ENCODE results near the gene POT1.

POT1 gene

DNA sequence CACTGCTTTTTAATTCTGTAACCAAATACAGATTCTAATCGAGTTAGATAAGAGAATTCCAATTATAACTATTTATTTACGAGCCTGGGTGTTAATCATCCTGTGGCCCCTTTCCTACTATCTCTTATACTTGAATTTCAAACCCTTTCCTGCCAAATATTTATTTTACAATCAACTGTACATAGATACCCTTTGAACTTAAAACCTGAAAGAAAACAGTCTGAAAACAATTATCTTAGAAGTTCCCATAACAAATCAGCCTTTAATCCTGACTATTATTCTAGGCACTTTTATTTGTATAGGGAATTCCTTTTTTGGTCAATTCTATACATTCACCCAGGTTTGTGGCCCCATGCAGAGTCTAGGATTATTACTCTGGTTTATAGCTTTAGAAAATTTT is 153.5 kb downstream of the POT1 start:
- no peak for DNase-seq (ENCODE audit: low read depth)
- in situ Hi-C loops (cut with HindIII; ENCODE audit: low sequenced_read_pairs) = loop anchor here (10.0 kb wide), 1 partner anchor 621 kb away; no protein-coding TSS in a partner anchor

GRCh38 chr7:124775422-124775821 is 154.2 kb downstream of the POT1 start:
- TF ChIP-seq CTCF (IDR thresholded peaks at IDR 0.05; ENCODE audit: low read depth, low read length, missing control alignments) = no peak
- H3K4me3 ChIP-seq (ENCODE audit: low read depth, low read length) = no peak overlapping the region
- no peak for DNase-seq (ENCODE audit: low read depth)
- in situ Hi-C loops (cut with HindIII; ENCODE audit: low sequenced_read_pairs) = loop anchor here (10.0 kb wide), 1 partner anchor 621 kb away; no protein-coding TSS in a partner anchor

More for the DNA sequence above, 153.5 kb downstream of the POT1 start:
- no peak overlapping the region for H3K4me3 ChIP-seq (ENCODE audit: low read depth, low read length)
- no peak for TF ChIP-seq CTCF (IDR thresholded peaks at IDR 0.05; ENCODE audit: low read depth, low read length, missing control alignments)

- TF ChIP-seq CTCF (IDR thresholded peaks at IDR 0.05; ENCODE audit: low read depth, low read length, missing control alignments) = no peak
- in situ Hi-C loops (cut with HindIII; ENCODE audit: low sequenced_read_pairs) = loop anchor here (10.0 kb wide), 1 partner anchor 619 kb away; no protein-coding TSS in a partner anchor
Observed at GRCh38 chr7:124773938-124774337, 155.7 kb downstream of the POT1 start.

GRCh38 chr7:124773339-124773738 is 156.3 kb downstream of the POT1 start:
- no peak for TF ChIP-seq CTCF (IDR thresholded peaks at IDR 0.05; ENCODE audit: low read depth, low read length, missing control alignments)
- in situ Hi-C loops (cut with HindIII; ENCODE audit: low sequenced_read_pairs) = loop anchor here (10.0 kb wide), 1 partner anchor 619 kb away; no protein-coding TSS in a partner anchor
- no peak for DNase-seq (ENCODE audit: low read depth)
- no peak overlapping the region for H3K4me3 ChIP-seq (ENCODE audit: low read depth, low read length)

More at GRCh38 chr7:124773938-124774337, 155.7 kb downstream of the POT1 start:
- H3K4me3 ChIP-seq (ENCODE audit: low read depth, low read length) = no peak overlapping the region
- DNase-seq (ENCODE audit: low read depth) = no peak

Measured in astrocyte of the cerebellum (primary cell).